Measurements from ENCODE around the gene PCK1. TPM values are rescaled to one million over a fixed set of nuclear protein-coding genes. Genes with fewer than 3 reads are reported as not detected.

PCK1 gene
- total and polyA plus RNA-seq, 2 of the 8 experiments (the other 6 are each of a cell fraction or from before 2014, with no cell fraction given): not detected

- TF ChIP-seq SIN3A (conservative IDR thresholded peaks at IDR 0.05 in 1 of 2, IDR thresholded peaks at IDR 0.05 in 1 of 2; ENCODE audit: low read depth in 1 of 2, low read length in 2 of 2) (no peak), USF2 (IDR thresholded peaks at IDR 0.05; ENCODE audit: low read length) (no peak), ZNF274 (IDR thresholded peaks at IDR 0.05; ENCODE audit: borderline replicate concordance, extremely low read depth, low read length) (no peak), RNF2 (IDR thresholded peaks at IDR 0.05; ENCODE audit: borderline replicate concordance, low read depth, low read length, missing control alignments, poor library complexity, severe bottlenecking) (no peak)
Measured at GRCh38 chr20:57605878-57606277, 45.0 kb downstream of the PCK1 start (continued).

Measured in H1 (cell line).